Heart left ventricle (tissue), 16 donors: ENCODE measurements around the gene LIF. TPM values are rescaled to one million over a fixed set of nuclear protein-coding genes. Genes with fewer than 3 reads are reported as not detected.

ENCODE experiments used
- ATAC-seq, 4 donors: fragments of 200-7000 bp; cut with Tn5 transposase; one replicate each; pipeline ENCODE4 v1.9.1; 2020 to 2022; ENCODE audit warnings: moderate library complexity in 4 of 4, mild to moderate bottlenecking in 3 of 4, moderate number of reproducible peaks in 1 of 4
- DNase-seq, 5 donors: peaks; one replicate each; pipeline ENCODE4 v3.0.0-alpha.2; 2020
- H3K27ac ChIP-seq, 12 donors: fragments of 200-600 bp; sonication (generic) in 4 of 12; one replicate each; pipeline versions ENCODE4 v1.5.0 to v1.8.0; 2016 to 2022; ENCODE audit warnings: mild to moderate bottlenecking in 2 of 12
- H3K27me3 ChIP-seq, 9 donors: fragments of 200-600 bp; sonication (generic) in 2 of 9; one replicate each; pipeline versions ENCODE4 v1.5.1 to v1.8.0; 2016 to 2022; ENCODE audit warnings: mild to moderate bottlenecking in 3 of 9
- H3K36me3 ChIP-seq, 9 donors: fragments of 200-600 bp; sonication (generic) in 2 of 9; one replicate each; pipeline versions ENCODE4 v1.5.0 to v1.8.0; 2018 to 2022; ENCODE audit warnings: mild to moderate bottlenecking in 2 of 9
- H3K4me1 ChIP-seq, 12 donors: fragments of 200-600 bp; sonication (generic) in 4 of 12; one replicate each; pipeline versions ENCODE4 v1.5.0 to v1.8.0; 2016 to 2022; ENCODE audit warnings: mild to moderate bottlenecking in 3 of 12
- H3K4me3 ChIP-seq, 12 donors: fragments of 200-600 bp; sonication (generic) in 4 of 12; one replicate each; pipeline versions ENCODE4 v1.5.0 to v1.8.0; 2017 to 2022; ENCODE audit warnings: mild to moderate bottlenecking in 9 of 12, moderate library complexity in 4 of 12
- H3K9me3 ChIP-seq, 12 donors: fragments of 200-600 bp; sonication (generic) in 4 of 12; one replicate each; pipeline versions ENCODE4 v1.5.0 to v1.8.0; 2016 to 2022; ENCODE audit warnings: mild to moderate bottlenecking in 1 of 12
- CTCF ChIP-seq, 12 donors: fragments of 200-600 bp; sonication (generic) in 4 of 12; IDR thresholded peaks; one replicate each; pipeline versions ENCODE4 v1.5.0 to v1.8.0; 2018 to 2022; ENCODE audit warnings: antibody characterized with exemption in 12 of 12, mild to moderate bottlenecking in 5 of 12
- POLR2A ChIP-seq, 2 donors: fragments of 450-650 bp; IDR thresholded peaks; one replicate each; pipeline ENCODE4 v1.6.1; 2017; ENCODE audit warnings: antibody characterized with exemption in 2 of 2, mild to moderate bottlenecking in 2 of 2, moderate library complexity in 2 of 2
- WGBS, 4 donors: extraction: QIAGEN DNeasy Blood & Tissue Kit in 2 of 4; methylation state at CpG; one replicate each; pipeline versions ENCODE4 v1.1.5 to v1.1.7; 2013 to 2018; 5-methylcytosine and 5-hydroxymethylcytosine counted together
- intact Hi-C, 10 donors: fragments of 100-400 bp; cut with DNase I; formaldehyde crosslinking; loops; one replicate each; pipeline versions ENCODE4 v1.11.1 to v1.14.2; 2022
- polyA plus RNA-seq, 2 donors: library from polyadenylated mRNA; stranded (reverse); fragments of 200-250 nt; gene quantifications; one replicate each; pipeline ENCODE4 v1.2.3, GENCODE V29; 2013
- total RNA-seq, 9 donors: library from RNA; depleted of rRNA in 2 of 9; stranded (reverse); fragments of >200 nt in 2 of 9; fragmentation: NEBNext Ultra II Directional in 3 of 9; extraction: Animal tissue kit (Norgen Biotek cat#: 25700) in 3 of 9; gene quantifications; one replicate each; pipeline versions ENCODE4 v1.1.0 to v1.2.4, GENCODE V29; 2016 to 2023
- donor health status: ischemic (EF 13 %, LVEDD 7.1; RV severe dilation, severe dysfunction).
- donor health status: healthy with polysubstance abuse.
- donor health status: DM: no; HTN: yes; CAD: no.
- donor health status: DM: no; HTN: no; CAD: no.
- donor health status: ischemic (EF 25% LVEDD 6.9; RV normal size, moderate dysfunction).
- donor health status: ischemic (EF 25% LVEDD 5.7; RV mildly dilated, moderate dysfunction).
- donor health status: healthy.
- donor health status: DM: yes; HTN: yes; CAD: no.
- donor health status: ischemic (EF 35%, LVEDD 5.7; RV mildly dilated, moderate dysfunction).
- donor health status: nonischemic (EF 11% LVEDD 7.7; RV severe dilation, severe dysfunction).
- donor health status: DM: yes; HTN: yes; CAD: no.
- donor health status: PGD.
- donor health status: ischemic (EF 29% LVEDD 5.4; RV normal size, mild dysfunction).
- donor health status: nonischemic (EF 23%, LVEDD 6.1; RV moderate dilation, normal function).

The LIF gene
- total and polyA plus RNA-seq, 11 donors, result 0.12 to 11.6 (median 0.67) TPM; not detected in 1

- TF ChIP-seq POLR2A (IDR thresholded peaks at IDR 0.05) (no peak), CTCF (IDR thresholded peaks at IDR 0.05) (no peak)
- Histone ChIP-seq H3K36me3 (no peaks in the 10 kb centered on the region), H3K4me3 (peak overlapping the region in 10 of 12 donors; percentile 21 to 62 (median 48)), H3K9me3 (no peaks in the 10 kb centered on the region), H3K27me3 (peaks cover 10 to 66% (median 31%) of the 10 kb centered on the region in 9 donors), H3K4me1 (peaks cover 0 to 30% (median 12%) of the 10 kb centered on the region in 12 donors), H3K27ac (peak overlapping the region in 2 of 12 donors; percentile 23 to 64)
- intact Hi-C loops, result loop anchor here in 2 of 10 donors (5.0 kb wide), 2 partner anchors 33 to 38 kb away; no protein-coding TSS in a partner anchor
- ATAC-seq (no peak), DNase-seq (no peak)
- WGBS, 4 donors, result 35 to 44% (median 43%) methylated on average over 14 to 15 of the region's 15 CpGs
Observed at GRCh38 chr22:30245181-30245984, 1.2 kb downstream of the LIF start.

- H3K27ac ChIP-seq, result no peak overlapping the region
- no peaks in the 10 kb centered on the region for H3K9me3 ChIP-seq
- no peak for ATAC-seq
- peaks cover 10 to 68% (median 31%) of the 10 kb centered on the region in 9 donors for H3K27me3 ChIP-seq
- TF ChIP-seq POLR2A (IDR thresholded peaks at IDR 0.05) (no peak), CTCF (IDR thresholded peaks at IDR 0.05) (no peak)
- intact Hi-C loops, result loop anchor here in 2 of 10 donors (5.0 kb wide), 2 partner anchors 32 to 37 kb away; no protein-coding TSS in a partner anchor
- no peak for DNase-seq
- H3K4me3 ChIP-seq, result peak overlapping the region in 1 of 12 donors; percentile 62
- H3K36me3 ChIP-seq, result no peaks in the 10 kb centered on the region
- WGBS, 4 donors, result 89 to 97% (median 93%) methylated on average over 5 of the region's 5 CpGs
- H3K4me1 ChIP-seq, result peaks cover 0 to 30% (median 12%) of the 10 kb centered on the region in 12 donors
Observed at GRCh38 chr22:30244641-30245040, 1.9 kb downstream of the LIF start.

- no peaks in the 10 kb centered on the region for H3K9me3 ChIP-seq
- DNase-seq (no peak), ATAC-seq (no peak)
- no peak overlapping the region for H3K27ac ChIP-seq
- peaks cover 10 to 63% (median 29%) of the 10 kb centered on the region in 9 donors for H3K27me3 ChIP-seq
- intact Hi-C loops, result no loop called here
- H3K36me3 ChIP-seq, result no peaks in the 10 kb centered on the region
- 89 to 91% (median 91%) methylated on average over 7 to 10 of the region's 10 CpGs for WGBS, 4 donors
- TF ChIP-seq POLR2A (IDR thresholded peaks at IDR 0.05), result no peak
- TF ChIP-seq CTCF (IDR thresholded peaks at IDR 0.05), result no peak
- no peak overlapping the region for H3K4me3 ChIP-seq
- peaks cover 0 to 28% (median 12%) of the 10 kb centered on the region in 12 donors for H3K4me1 ChIP-seq
Observed at GRCh38 chr22:30244066-30244465, 2.5 kb downstream of the LIF start.

GRCh38 chr22:30243661-30244060 lies 2.9 kb downstream of the LIF start:
- TF ChIP-seq CTCF (IDR thresholded peaks at IDR 0.05) (no peak), POLR2A (IDR thresholded peaks at IDR 0.05) (no peak)
- ATAC-seq (no peak), DNase-seq (no peak)
- H3K27me3 ChIP-seq, result peaks cover 10 to 59% (median 25%) of the 10 kb centered on the region in 9 donors
- H3K9me3 ChIP-seq, result no peaks in the 10 kb centered on the region
- intact Hi-C loops, result no loop called here
- H3K4me1 ChIP-seq, result peaks cover 0 to 24% (median 11%) of the 10 kb centered on the region in 12 donors
- H3K36me3 ChIP-seq, result no peaks in the 10 kb centered on the region
- no peak overlapping the region for H3K4me3 ChIP-seq
- WGBS, 4 donors, result 92 to 95% (median 94%) methylated on average over 15 to 22 of the region's 22 CpGs
- no peak overlapping the region for H3K27ac ChIP-seq
